ENCODE measurements around the gene MTMR12. TPM values are rescaled to one million over a fixed set of nuclear protein-coding genes. Genes with fewer than 3 reads are reported as not detected.
"Not testable (repeated sequence)": the region's sequence is repeated elsewhere in the genome, so short reads cannot be mapped to it uniquely, and the experiment has no call there.

MTMR12 gene
- total RNA-seq, 1 donor, result 19.9 TPM

DNA sequence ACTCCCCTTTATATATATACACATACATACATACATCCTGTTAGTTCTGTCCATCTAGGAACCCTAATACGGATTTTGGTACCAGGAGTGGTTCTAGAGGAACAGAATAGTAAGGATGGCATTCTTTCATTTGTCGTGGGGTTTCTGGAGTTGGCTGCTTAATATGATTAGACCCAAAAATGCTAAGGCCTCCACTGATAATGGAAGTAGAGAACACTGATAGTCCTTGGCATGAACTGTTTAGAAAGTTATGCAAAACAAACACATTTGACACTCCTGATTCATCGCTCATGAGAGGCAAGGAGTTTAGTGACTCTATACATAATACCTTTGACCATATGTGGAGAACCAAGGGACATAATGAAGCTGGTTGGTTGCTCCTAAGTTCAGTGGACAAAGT, 25.2 kb downstream of the MTMR12 start:
- H3K4me3 ChIP-seq (ENCODE audit: low read depth, low read length); DNase-seq (ENCODE audit: low read depth): not testable (repeated sequence)

DNA sequence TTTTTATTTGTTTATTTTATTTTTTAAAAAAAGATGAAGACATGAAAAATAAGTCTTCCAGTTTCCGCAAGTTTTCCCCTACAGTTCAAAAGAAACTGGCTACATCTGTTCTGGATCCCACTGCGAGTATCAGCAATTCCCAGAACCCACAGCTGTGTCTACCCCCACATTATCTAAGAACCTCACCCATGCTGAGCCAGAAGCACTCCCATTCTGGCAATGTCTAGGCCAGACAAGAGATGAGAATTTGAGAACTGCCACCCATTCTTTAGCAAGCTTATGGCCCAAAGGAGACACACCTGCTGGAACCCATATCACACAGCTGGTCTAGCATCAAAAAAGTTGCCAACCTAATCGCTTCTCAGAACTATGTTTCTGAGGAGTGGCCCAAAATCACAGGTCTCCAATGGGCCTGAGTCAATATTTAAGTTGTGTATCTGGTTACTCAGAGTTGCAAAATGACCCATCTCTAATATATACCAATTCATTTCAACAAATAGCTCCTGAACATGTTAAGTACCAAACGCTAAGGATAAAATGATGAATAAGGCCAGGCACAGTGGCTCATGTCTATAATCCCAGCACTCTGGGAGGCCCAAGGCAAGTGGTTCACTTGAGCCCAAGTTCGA, 27.1 kb downstream of the MTMR12 start:
- TF ChIP-seq, protein P1, sequence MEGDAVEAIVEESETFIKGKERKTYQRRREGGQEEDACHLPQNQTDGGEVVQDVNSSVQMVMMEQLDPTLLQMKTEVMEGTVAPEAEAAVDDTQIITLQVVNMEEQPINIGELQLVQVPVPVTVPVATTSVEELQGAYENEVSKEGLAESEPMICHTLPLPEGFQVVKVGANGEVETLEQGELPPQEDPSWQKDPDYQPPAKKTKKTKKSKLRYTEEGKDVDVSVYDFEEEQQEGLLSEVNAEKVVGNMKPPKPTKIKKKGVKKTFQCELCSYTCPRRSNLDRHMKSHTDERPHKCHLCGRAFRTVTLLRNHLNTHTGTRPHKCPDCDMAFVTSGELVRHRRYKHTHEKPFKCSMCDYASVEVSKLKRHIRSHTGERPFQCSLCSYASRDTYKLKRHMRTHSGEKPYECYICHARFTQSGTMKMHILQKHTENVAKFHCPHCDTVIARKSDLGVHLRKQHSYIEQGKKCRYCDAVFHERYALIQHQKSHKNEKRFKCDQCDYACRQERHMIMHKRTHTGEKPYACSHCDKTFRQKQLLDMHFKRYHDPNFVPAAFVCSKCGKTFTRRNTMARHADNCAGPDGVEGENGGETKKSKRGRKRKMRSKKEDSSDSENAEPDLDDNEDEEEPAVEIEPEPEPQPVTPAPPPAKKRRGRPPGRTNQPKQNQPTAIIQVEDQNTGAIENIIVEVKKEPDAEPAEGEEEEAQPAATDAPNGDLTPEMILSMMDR (IDR thresholded peaks at IDR 0.05; ENCODE audit: insufficient read depth, low read depth, low read length), result no peak
- no peak for DNase-seq (ENCODE audit: low read depth)
- H3K4me3 ChIP-seq (ENCODE audit: low read depth, low read length), result no peak overlapping the region

GRCh38 chr5:32283539-32284377, 29.0 kb downstream of the MTMR12 start:
- TF ChIP-seq, protein P1 (IDR thresholded peaks at IDR 0.05; ENCODE audit: insufficient read depth, low read depth, low read length), result no peak
- DNase-seq (ENCODE audit: low read depth), result no peak
- no peak overlapping the region for H3K4me3 ChIP-seq (ENCODE audit: low read depth, low read length)

DNA sequence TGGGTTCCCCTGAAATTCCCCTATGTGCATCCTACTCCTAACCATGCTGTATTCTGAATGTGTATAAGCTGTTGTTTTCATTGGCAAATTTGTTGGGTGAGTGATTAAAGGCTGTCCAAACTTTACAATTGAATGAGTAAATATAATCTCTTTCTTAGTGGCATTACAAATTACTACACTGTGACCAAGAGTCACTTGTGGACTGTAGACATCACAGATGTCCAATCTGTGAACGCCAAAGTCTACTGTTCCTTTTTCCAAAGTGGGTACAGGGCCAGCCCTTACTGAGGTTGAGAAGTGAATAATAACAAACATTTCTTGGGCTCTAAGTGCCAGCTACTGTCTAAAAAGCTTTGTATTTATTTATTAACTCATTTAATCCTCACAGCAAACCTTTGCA, 29.7 kb downstream of the MTMR12 start:
- no peak overlapping the region for H3K4me3 ChIP-seq (ENCODE audit: low read depth, low read length)
- TF ChIP-seq, protein P1 (IDR thresholded peaks at IDR 0.05; ENCODE audit: insufficient read depth, low read depth, low read length), result no peak
- DNase-seq (ENCODE audit: low read depth), result no peak

DNA sequence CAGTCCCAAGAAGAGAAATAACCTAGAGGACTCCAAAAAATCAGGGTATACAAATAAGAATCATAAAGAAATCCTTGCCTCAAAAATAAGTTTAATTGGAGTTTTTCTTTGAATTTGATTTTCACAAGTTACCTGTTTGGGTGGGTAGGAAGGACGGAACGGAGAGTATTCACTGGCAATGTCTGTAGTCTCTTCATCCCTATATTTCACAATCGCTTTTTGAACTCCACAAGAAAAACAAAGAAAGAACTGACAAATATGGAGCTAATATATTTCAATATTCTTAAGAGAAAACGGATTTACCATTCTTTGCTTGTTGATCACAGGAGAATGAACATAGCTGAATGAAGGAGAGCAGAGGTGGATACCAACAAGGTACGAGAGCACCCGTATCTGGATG, 30.1 kb downstream of the MTMR12 start:
- no peak for DNase-seq (ENCODE audit: low read depth)
- TF ChIP-seq, protein P1 (IDR thresholded peaks at IDR 0.05; ENCODE audit: insufficient read depth, low read depth, low read length), result no peak

GRCh38 chr5:32281378-32282133, 31.2 kb downstream of the MTMR12 start:
- not testable (repeated sequence) for H3K4me3 ChIP-seq (ENCODE audit: low read depth, low read length)
- peak; percentile 84 for DNase-seq (ENCODE audit: low read depth)

More for the DNA sequence above, 30.1 kb downstream of the MTMR12 start:
- no peak overlapping the region for H3K4me3 ChIP-seq (ENCODE audit: low read depth, low read length)

- DNase-seq (ENCODE audit: low read depth), result no peak
- TF ChIP-seq, protein P1 (IDR thresholded peaks at IDR 0.05; ENCODE audit: insufficient read depth, low read depth, low read length), result no peak
- H3K4me3 ChIP-seq (ENCODE audit: low read depth, low read length), result no peak overlapping the region
Measured at GRCh38 chr5:32280656-32281081, 32.1 kb downstream of the MTMR12 start.
